ENCODE measurements around the gene USP47. TPM values are rescaled to one million over a fixed set of nuclear protein-coding genes. Genes with fewer than 3 reads are reported as not detected.
A peak's percentile ranks its signal among the peaks of the same experiment; 100 is the strongest.

Gene USP47
- total RNA-seq, 1 donor from 2014 or later, result 54.0 TPM

- DNase-seq (ENCODE audit: low read depth) (no peak), FAIRE-seq (no peak)
- TF ChIP-seq CTCF (IDR thresholded peaks at IDR 0.05; ENCODE audit: insufficient read depth, low read length, severe bottlenecking), result no peak
- no peaks in the 10 kb centered on the region for H3K36me3 ChIP-seq (ENCODE audit: control insufficient read depth, insufficient read depth, low read length)
- H3K4me3 ChIP-seq (ENCODE audit: low read depth, low read length), result no peak overlapping the region
- H3K27me3 ChIP-seq (ENCODE audit: control insufficient read depth, insufficient read depth, low read length), result no peaks in the 10 kb centered on the region
Measured at GRCh38 chr11:11978098-11978637, 136.4 kb downstream of the USP47 start.

GRCh38 chr11:11978792-11979487 lies 137.2 kb downstream of the USP47 start:
- no peaks in the 10 kb centered on the region for H3K36me3 ChIP-seq (ENCODE audit: control insufficient read depth, insufficient read depth, low read length)
- DNase-seq (ENCODE audit: low read depth), result no peak
- no peak for FAIRE-seq

GRCh38 chr11:11979488-11980117 lies 137.8 kb downstream of the USP47 start:
- no peak for FAIRE-seq
- H3K36me3 ChIP-seq (ENCODE audit: control insufficient read depth, insufficient read depth, low read length), result no peaks in the 10 kb centered on the region
- peak; percentile 13 for DNase-seq (ENCODE audit: low read depth)
- no peak for TF ChIP-seq CTCF (IDR thresholded peaks at IDR 0.05; ENCODE audit: insufficient read depth, low read length, severe bottlenecking)
- no peak overlapping the region for H3K4me3 ChIP-seq (ENCODE audit: low read depth, low read length)
- no peaks in the 10 kb centered on the region for H3K27me3 ChIP-seq (ENCODE audit: control insufficient read depth, insufficient read depth, low read length)

More at GRCh38 chr11:11978792-11979487, 137.2 kb downstream of the USP47 start:
- no peak for TF ChIP-seq CTCF (IDR thresholded peaks at IDR 0.05; ENCODE audit: insufficient read depth, low read length, severe bottlenecking)
- no peak overlapping the region for H3K4me3 ChIP-seq (ENCODE audit: low read depth, low read length)
- no peaks in the 10 kb centered on the region for H3K27me3 ChIP-seq (ENCODE audit: control insufficient read depth, insufficient read depth, low read length)

- H3K36me3 ChIP-seq (ENCODE audit: control insufficient read depth, insufficient read depth, low read length), result no peaks in the 10 kb centered on the region
- H3K27me3 ChIP-seq (ENCODE audit: control insufficient read depth, insufficient read depth, low read length), result no peaks in the 10 kb centered on the region
- no peak for TF ChIP-seq CTCF (IDR thresholded peaks at IDR 0.05; ENCODE audit: insufficient read depth, low read length, severe bottlenecking)
- no peak overlapping the region for H3K4me3 ChIP-seq (ENCODE audit: low read depth, low read length)
- FAIRE-seq (no peak), DNase-seq (ENCODE audit: low read depth) (no peak)
Measured at GRCh38 chr11:11980200-11980599, 138.4 kb downstream of the USP47 start.

GRCh38 chr11:11980841-11981308 lies 139.1 kb downstream of the USP47 start:
- Histone ChIP-seq H3K36me3 (ENCODE audit: control insufficient read depth, insufficient read depth, low read length) (no peaks in the 10 kb centered on the region), H3K4me3 (ENCODE audit: low read depth, low read length) (no peak overlapping the region), H3K27me3 (ENCODE audit: control insufficient read depth, insufficient read depth, low read length) (no peaks in the 10 kb centered on the region)
- DNase-seq (ENCODE audit: low read depth) (no peak), FAIRE-seq (peak; percentile 99)
- TF ChIP-seq CTCF (IDR thresholded peaks at IDR 0.05; ENCODE audit: insufficient read depth, low read length, severe bottlenecking), result no peak

All from bronchial epithelial cell (primary cell).